GM06990 (cell line): ENCODE measurements around the gene AAMDC.

Experiments used
- DNase-seq: peaks from one replicate; pipeline ENCODE4 v3.0.0-alpha.2; 2011; ENCODE audit not compliant: insufficient read length; ENCODE audit errors: extremely low read depth
- H3K27me3 ChIP-seq: replicated peaks from 2 replicates; pipeline ENCODE4 v1.6.0; 2011; ENCODE audit warnings: low read length; ENCODE audit not compliant: control insufficient read depth, insufficient read depth
- H3K36me3 ChIP-seq: 2 replicates; pipeline ENCODE4 v1.5.1; 2011; ENCODE audit warnings: low read length; ENCODE audit not compliant: control insufficient read depth, insufficient read depth
- H3K4me3 ChIP-seq: replicated peaks from 2 replicates; pipeline ENCODE4 v1.5.1; 2011; ENCODE audit warnings: low read depth, mild to moderate bottlenecking, control low read depth, low read length
- TF ChIP-seq, protein P1 (sequence below): IDR thresholded peaks from 2 replicates; pipeline ENCODE4 v1.5.1; 2011; ENCODE audit warnings: low read length, control low read depth, mild to moderate bottlenecking, inconsistent platforms; ENCODE audit not compliant: insufficient read depth, poor library complexity, severe bottlenecking

Gene AAMDC

DNA sequence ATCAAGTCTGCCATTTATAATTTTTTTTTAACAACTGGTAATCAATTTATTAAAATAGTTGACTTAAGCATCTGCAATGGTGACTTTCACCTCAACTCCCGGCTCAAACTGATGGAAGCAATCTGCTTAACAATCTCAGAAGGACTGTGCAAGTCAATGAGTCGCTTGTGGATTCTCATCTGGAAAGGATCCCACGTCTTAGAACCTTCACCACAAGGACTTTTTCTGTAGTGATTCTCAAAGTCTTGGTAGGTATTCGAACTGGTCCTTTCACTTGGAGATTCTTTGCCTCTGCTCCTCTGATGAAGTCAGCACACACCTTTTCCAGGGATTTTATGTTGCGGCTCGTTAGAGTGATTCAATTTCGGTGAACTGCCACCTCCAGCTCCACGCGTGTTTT lies 7.7 kb upstream of the AAMDC start:
- Histone ChIP-seq H3K27me3 (no peaks in the 10 kb centered on the region), H3K4me3 (no peak overlapping the region), H3K36me3 (peaks cover 2% of the 10 kb centered on the region)
- no peak for DNase-seq
- TF ChIP-seq, protein P1, sequence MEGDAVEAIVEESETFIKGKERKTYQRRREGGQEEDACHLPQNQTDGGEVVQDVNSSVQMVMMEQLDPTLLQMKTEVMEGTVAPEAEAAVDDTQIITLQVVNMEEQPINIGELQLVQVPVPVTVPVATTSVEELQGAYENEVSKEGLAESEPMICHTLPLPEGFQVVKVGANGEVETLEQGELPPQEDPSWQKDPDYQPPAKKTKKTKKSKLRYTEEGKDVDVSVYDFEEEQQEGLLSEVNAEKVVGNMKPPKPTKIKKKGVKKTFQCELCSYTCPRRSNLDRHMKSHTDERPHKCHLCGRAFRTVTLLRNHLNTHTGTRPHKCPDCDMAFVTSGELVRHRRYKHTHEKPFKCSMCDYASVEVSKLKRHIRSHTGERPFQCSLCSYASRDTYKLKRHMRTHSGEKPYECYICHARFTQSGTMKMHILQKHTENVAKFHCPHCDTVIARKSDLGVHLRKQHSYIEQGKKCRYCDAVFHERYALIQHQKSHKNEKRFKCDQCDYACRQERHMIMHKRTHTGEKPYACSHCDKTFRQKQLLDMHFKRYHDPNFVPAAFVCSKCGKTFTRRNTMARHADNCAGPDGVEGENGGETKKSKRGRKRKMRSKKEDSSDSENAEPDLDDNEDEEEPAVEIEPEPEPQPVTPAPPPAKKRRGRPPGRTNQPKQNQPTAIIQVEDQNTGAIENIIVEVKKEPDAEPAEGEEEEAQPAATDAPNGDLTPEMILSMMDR = no peak

DNA sequence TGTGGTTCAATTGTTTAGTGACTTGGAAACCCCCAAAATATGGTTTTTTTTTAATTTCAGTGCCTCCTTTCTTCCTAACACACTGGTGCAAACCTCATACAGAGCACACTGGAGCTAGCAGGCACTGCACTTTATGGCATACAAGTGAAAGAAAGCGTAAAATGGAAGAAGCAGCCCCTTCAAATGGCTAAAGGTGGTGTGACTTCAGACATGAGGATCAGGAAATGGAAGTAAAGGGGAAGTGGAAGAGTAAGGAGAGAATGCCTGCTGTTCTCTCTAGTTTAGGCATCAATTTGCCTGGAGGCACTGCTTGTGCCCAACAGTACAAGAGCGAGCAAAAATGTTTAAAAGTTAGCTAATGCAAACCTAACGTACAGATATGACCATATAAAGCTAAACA lies 6.1 kb upstream of the AAMDC start:
- TF ChIP-seq, protein P1 = no peak
- DNase-seq = no peak
- Histone ChIP-seq H3K4me3 (no peak overlapping the region), H3K27me3 (no peaks in the 10 kb centered on the region), H3K36me3 (peaks cover 2% of the 10 kb centered on the region)

DNA sequence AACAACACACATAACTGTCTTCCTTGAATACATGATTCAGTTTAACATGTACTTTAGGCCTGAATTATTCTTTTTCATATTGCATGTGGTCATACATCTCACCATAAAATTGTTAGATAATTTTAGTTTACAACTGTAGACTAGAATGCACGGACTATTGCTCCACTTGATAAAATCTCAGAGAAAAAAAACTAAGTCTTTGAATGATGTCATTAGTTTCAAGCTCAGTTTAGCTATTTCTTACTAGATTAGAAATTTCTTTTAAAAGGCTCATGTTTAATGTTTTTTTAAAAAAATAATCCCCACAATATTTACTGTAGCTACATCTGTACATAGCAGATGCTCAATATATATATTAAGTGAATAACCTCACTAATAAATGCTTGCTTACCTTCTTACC lies 5.5 kb upstream of the AAMDC start:
- DNase-seq = no peak
- H3K27me3 ChIP-seq = no peaks in the 10 kb centered on the region
- TF ChIP-seq, protein P1 = no peak
- no peak overlapping the region for H3K4me3 ChIP-seq
- peaks cover 2% of the 10 kb centered on the region for H3K36me3 ChIP-seq

DNA sequence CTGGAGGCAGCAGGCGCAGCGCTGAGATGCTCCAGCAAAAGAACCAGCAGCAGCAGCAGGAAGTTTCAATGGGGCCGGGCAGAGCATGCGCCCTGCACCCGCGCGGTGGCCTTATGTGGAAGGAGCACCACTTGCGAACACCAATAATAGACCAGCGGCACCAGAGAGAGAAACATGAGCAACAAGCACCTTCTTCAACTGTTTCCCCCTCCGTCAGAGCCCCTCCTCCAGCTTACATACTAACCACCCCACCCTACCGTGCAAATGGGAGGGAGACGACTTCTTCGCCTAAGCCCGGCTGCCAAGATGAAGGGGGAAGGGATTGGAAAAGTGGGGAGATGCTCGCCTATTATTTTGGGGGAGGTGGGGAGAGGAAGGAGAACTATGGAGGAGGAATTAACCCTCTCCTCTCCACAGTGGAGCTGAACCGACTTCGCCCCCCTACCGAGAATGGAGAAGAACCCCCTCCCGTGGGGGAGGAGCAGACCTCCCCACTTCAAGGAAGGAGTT lies 1.5 kb upstream of the AAMDC start:
- TF ChIP-seq, protein P1 = no peak
- peak overlapping the region; percentile 99 for H3K4me3 ChIP-seq

DNA sequence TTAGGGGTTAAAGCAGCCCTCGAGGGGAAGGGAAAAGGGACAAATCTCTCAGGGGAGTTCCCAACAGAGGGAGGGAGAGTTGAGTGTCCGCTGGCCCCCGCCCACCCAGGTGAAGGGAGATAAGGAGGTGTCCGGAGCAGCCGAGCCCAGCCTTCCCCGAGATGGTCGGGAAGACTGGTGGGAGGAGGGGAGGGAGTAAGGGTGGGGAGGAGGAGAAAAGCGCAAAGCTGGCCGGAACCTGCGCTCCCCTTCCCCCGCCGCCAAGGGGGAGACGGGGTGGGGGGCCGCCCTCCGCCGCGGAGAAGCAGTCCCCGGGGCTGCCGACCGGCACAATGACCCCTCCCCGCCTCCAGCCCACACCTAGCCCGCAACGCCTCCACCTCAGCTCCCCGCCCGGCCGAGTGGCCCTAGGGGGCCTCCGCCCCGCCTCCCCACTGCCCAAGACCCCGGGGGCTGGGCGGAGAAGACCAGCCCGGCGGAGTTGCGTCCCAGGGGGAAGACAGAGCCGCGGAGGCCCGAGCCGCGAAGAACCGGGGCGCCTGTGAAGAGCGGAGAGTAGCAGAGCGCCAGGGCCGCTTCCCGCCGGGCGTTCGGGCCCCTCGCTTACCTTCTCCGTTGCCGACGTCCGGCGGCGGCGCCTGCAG lies 901 bp upstream of the AAMDC start:
- TF ChIP-seq, protein P1 = no peak
- H3K36me3 ChIP-seq = no peaks in the 10 kb centered on the region
- DNase-seq = no peak
- peak overlapping the region; percentile 99 for H3K4me3 ChIP-seq
- H3K27me3 ChIP-seq = no peaks in the 10 kb centered on the region

More for the DNA sequence above, 1.5 kb upstream of the AAMDC start:
- DNase-seq = peak; percentile 86
- H3K27me3 ChIP-seq = no peaks in the 10 kb centered on the region
- no peaks in the 10 kb centered on the region for H3K36me3 ChIP-seq
